ENCODE results near the gene THAP6.
"Not testable (repeated sequence)": the region's sequence is repeated elsewhere in the genome, so short reads cannot be mapped to it uniquely, and the experiment has no call there.

Gene THAP6

GRCh38 chr4:75514131-75514948, at the start of gene THAP6, which contains the start of gene RCHY1:
Gene THAP6, plus strand, starts transcription at chr4:75514473. Its CDS starts 980 bp downstream, at chr4:75515453.
Gene RCHY1, minus strand, starts transcription at chr4:75514403. Its CDS starts 117 bp downstream, at chr4:75514286.
- DNase-seq: peak; percentile 96
- in situ Hi-C loops (cut with MboI; ENCODE audit: low pct_unique_long_range_greater_than_20kb, low sequenced_read_pairs): no loop called here

GRCh38 chr4:75469896-75470295, 44.4 kb upstream of the THAP6 start:
- no peak for DNase-seq
- in situ Hi-C loops (cut with MboI; ENCODE audit: low pct_unique_long_range_greater_than_20kb, low sequenced_read_pairs): no loop called here

GRCh38 chr4:75470738-75471137, 43.5 kb upstream of the THAP6 start:
- in situ Hi-C loops (cut with MboI; ENCODE audit: low pct_unique_long_range_greater_than_20kb, low sequenced_read_pairs): no loop called here
- DNase-seq: no peak

- in situ Hi-C loops (cut with MboI; ENCODE audit: low pct_unique_long_range_greater_than_20kb, low sequenced_read_pairs): no loop called here
Measured at GRCh38 chr4:75477201-75477600, 37.1 kb upstream of the THAP6 start.

GRCh38 chr4:75484190-75484589, 30.1 kb upstream of the THAP6 start:
- DNase-seq: no peak
- in situ Hi-C loops (cut with MboI; ENCODE audit: low pct_unique_long_range_greater_than_20kb, low sequenced_read_pairs): no loop called here

More at GRCh38 chr4:75477201-75477600, 37.1 kb upstream of the THAP6 start:
- DNase-seq: no peak

GRCh38 chr4:75490155-75490554, 24.1 kb upstream of the THAP6 start:
- DNase-seq: no peak

GRCh38 chr4:75494563-75494962, 19.7 kb upstream of the THAP6 start:
- DNase-seq: no peak
- in situ Hi-C loops (cut with MboI; ENCODE audit: low pct_unique_long_range_greater_than_20kb, low sequenced_read_pairs): no loop called here

More at GRCh38 chr4:75490155-75490554, 24.1 kb upstream of the THAP6 start:
- in situ Hi-C loops (cut with MboI; ENCODE audit: low pct_unique_long_range_greater_than_20kb, low sequenced_read_pairs): no loop called here

- DNase-seq: peak; percentile 16
- in situ Hi-C loops (cut with MboI; ENCODE audit: low pct_unique_long_range_greater_than_20kb, low sequenced_read_pairs): no loop called here
Measured at GRCh38 chr4:75495476-75495875, 18.8 kb upstream of the THAP6 start.

- DNase-seq: no peak
- in situ Hi-C loops (cut with MboI; ENCODE audit: low pct_unique_long_range_greater_than_20kb, low sequenced_read_pairs): no loop called here
Measured at GRCh38 chr4:75496406-75496805, 17.9 kb upstream of the THAP6 start.

GRCh38 chr4:75497133-75497532, 17.1 kb upstream of the THAP6 start:
- in situ Hi-C loops (cut with MboI; ENCODE audit: low pct_unique_long_range_greater_than_20kb, low sequenced_read_pairs): no loop called here
- no peak for DNase-seq

GRCh38 chr4:75498041-75498440, 16.2 kb upstream of the THAP6 start:
- no peak for DNase-seq
- in situ Hi-C loops (cut with MboI; ENCODE audit: low pct_unique_long_range_greater_than_20kb, low sequenced_read_pairs): no loop called here

- in situ Hi-C loops (cut with MboI; ENCODE audit: low pct_unique_long_range_greater_than_20kb, low sequenced_read_pairs): no loop called here
- no peak for DNase-seq
Measured at GRCh38 chr4:75499900-75500299, 14.4 kb upstream of the THAP6 start.

- in situ Hi-C loops (cut with MboI; ENCODE audit: low pct_unique_long_range_greater_than_20kb, low sequenced_read_pairs): no loop called here
- DNase-seq: no peak
Measured at GRCh38 chr4:75502671-75503070, 11.6 kb upstream of the THAP6 start.

GRCh38 chr4:75505630-75506029, 8.6 kb upstream of the THAP6 start:
- in situ Hi-C loops (cut with MboI; ENCODE audit: low pct_unique_long_range_greater_than_20kb, low sequenced_read_pairs): no loop called here
- no peak for DNase-seq

- peak; percentile 11 for DNase-seq
- in situ Hi-C loops (cut with MboI; ENCODE audit: low pct_unique_long_range_greater_than_20kb, low sequenced_read_pairs): not testable (repeated sequence)
Measured at GRCh38 chr4:75509592-75509991, 4.7 kb upstream of the THAP6 start.

- no peak for DNase-seq
- in situ Hi-C loops (cut with MboI; ENCODE audit: low pct_unique_long_range_greater_than_20kb, low sequenced_read_pairs): no loop called here
Measured at GRCh38 chr4:75511841-75512240, 2.4 kb upstream of the THAP6 start.

- in situ Hi-C loops (cut with MboI; ENCODE audit: low pct_unique_long_range_greater_than_20kb, low sequenced_read_pairs): no loop called here
- peak; percentile 83 for DNase-seq
Measured at GRCh38 chr4:75512386-75513211, 1.7 kb upstream of the THAP6 start.

GRCh38 chr4:75513526-75514130, 645 bp upstream of the THAP6 start:
- no peak for DNase-seq
- in situ Hi-C loops (cut with MboI; ENCODE audit: low pct_unique_long_range_greater_than_20kb, low sequenced_read_pairs): no loop called here

GRCh38 chr4:75514949-75515612, 808 bp downstream of the THAP6 start:
- in situ Hi-C loops (cut with MboI; ENCODE audit: low pct_unique_long_range_greater_than_20kb, low sequenced_read_pairs): no loop called here
- peak; percentile 16 for DNase-seq
